SW 1271 (cell line): Measurements from ENCODE around the gene OR12D3.
"Not testable (repeated sequence)": the region's sequence is repeated elsewhere in the genome, so short reads cannot be mapped to it uniquely, and the experiment has no call there.

ENCODE experiments used
- DNase-seq, 2 experiments: peaks; one replicate each; lab custom pipeline; 2025; lab: John Stamatoyannopoulos, UW

Gene OR12D3, protein sequence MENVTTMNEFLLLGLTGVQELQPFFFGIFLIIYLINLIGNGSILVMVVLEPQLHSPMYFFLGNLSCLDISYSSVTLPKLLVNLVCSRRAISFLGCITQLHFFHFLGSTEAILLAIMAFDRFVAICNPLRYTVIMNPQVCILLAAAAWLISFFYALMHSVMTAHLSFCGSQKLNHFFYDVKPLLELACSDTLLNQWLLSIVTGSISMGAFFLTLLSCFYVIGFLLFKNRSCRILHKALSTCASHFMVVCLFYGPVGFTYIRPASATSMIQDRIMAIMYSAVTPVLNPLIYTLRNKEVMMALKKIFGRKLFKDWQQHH

DNA sequence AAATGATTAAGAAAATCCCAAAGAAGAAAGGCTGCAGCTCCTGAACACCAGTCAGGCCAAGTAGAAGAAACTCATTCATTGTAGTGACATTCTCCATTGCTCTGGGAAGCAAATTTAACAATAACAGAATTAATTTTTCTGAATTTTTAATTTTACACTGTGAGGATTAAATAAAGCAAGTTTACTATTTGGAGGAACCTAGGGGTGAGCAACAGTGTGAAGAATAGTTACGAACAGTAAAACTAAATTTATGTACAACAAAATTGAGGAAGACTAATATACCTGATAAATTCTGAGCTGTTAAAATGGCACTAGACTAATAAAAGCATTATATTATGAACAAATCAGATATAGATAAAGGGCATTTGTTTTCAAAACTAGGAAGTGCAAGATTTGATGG is at the start of gene OR12D3:
OR12D3 (minus strand) TSS at position 101 of the 400 bp plus-strand sequence; CDS start at position 97, 4 bp downstream.
- no peak for DNase-seq

DNA sequence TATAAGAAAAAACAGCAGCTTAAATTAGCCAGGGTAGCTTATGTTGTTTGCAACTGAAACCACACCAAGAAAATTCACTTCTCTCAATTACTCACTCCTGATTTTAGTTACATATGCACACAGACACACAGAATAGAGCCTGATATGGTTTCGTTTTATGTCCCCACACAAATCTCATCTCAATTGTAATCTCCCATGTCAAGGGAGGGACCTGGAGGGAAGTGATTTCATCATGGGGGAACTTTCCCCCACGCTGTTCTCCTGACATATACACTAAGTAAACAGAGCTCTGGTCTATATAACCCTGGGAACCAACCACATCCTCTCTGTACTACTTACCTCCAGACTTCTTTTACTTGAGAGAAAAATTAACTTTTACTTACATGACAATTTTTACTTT is 49.5 kb upstream of the OR12D3 start:
- DNase-seq = no peak

GRCh38 chr6:29424168-29424567 is 49.1 kb upstream of the OR12D3 start:
- DNase-seq = no peak

DNA sequence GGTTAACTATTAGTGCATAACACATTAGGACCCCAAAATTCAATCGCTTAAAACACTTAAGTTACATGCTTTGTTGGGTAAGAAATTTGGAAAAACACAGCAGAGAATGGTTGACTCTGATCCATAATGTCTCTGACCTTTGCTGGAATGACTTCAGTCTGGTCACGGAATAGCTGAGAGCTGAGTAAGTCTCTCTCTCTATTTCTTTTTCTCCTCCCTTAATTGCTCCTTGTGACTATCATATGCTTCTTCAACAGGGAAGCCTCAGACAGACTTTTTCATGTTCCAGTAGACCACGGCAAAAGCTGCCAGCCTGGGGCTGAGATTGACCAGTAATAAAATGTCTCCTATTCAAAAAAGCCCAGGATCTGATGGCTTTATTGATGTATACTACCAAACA is 44.4 kb upstream of the OR12D3 start:
- DNase-seq = no peak

DNA sequence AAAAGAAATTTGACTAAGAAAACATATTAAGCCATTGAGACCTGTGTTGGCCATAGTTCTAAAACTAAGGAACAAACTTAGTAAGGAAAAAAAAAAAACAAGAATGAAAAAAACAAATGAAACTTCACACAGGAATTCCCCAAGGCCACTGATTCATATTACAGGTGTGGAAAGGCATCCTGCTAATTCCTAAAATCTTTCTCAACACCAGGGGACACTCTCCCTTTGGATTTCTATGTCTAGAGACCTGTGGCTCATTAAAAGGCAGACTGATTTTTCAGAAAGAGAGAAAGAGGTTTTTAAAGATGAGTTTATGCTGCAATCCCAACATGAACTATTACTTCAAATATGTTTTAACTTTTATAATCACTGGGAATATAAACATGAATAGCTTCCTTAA is 39.5 kb upstream of the OR12D3 start, which contains the start of gene OR12D1:
OR12D1 (plus strand) TSS at position 341 of the 400 bp plus-strand sequence.
- DNase-seq = peak in 1 of 2 experiments; percentile 14

GRCh38 chr6:29403801-29404200 is 28.7 kb upstream of the OR12D3 start:
- DNase-seq = no peak

DNA sequence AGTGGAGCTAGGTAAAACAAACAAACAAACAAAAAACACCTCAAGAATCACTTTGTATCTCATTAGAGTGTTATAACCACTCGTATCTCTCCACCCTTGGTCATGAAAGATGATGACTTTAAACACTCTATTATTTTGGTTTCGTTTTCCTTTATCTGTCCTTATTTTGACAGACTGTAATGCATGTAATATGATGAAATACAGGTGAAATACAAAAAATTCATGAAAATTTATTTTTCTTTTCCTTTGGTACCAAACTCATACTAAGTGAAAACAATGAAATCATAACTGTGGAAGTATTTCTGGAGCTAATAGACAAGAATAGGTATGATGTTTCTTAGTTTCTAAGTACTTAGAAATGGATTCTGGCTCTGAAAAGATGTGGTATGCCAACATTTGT is 24.4 kb upstream of the OR12D3 start:
- no peak for DNase-seq

DNA sequence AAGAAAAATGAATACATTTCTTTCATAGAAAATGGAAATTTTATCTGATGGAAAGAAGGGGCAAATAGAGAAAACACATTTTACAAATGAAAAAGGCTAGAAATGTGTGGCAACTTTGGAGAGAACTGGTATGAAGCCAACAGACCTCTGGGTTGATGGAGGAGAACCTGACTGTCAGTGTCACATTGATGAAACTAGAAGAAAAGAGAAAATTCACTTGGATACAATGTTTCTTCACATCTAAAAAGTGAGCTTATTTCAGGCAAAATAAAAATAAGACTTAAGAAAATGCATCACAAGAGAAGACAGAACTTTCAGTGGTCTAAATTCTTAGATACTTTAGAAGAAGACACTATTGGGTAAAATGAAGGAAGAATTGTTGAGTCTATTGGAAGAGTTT is 20.2 kb upstream of the OR12D3 start, which contains the start of gene OR12D2:
OR12D2 (plus strand) TSS at position 301 of the 400 bp plus-strand sequence. CDS start 1,069 bp downstream, outside the sequence.
- no peak for DNase-seq

DNA sequence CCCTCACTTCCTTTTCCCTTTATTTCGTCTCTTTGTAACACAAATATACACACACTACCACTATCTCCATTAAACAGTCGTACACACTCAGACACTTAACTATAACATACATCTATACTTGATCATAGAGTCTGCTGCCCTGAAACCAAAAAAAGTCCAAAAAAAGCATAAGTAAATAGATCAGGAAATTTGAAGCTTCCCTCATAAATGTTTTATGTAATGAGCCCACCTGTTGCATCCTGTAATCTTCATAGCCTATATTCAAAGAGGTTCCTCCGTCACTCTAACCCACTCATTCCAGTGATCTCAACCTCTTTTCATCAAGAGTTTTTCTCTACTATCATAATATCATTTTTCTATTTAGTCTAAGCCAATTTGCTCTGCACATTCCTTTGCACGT is 13.4 kb upstream of the OR12D3 start:
- no peak for DNase-seq

DNA sequence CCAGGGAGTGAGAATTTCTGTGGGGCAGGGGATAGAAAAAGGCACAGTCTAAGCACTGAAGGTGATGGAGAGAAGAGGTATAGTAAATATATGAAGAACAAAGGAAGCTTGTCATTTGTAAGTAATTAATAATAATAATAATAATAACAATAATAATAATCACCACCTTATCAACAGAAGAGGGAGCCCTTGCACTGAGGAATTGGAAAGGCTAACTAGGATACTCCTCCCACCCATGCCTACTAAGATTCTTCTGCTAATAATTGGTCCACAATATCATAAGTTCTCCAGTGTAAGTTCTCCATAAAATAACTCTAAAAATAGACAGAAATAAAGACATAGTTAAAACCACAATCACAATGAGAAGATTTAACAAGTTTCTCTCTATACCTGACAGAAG is 912 bp upstream of the OR12D3 start:
- DNase-seq = peak in 1 of 2 experiments; percentile 18

DNA sequence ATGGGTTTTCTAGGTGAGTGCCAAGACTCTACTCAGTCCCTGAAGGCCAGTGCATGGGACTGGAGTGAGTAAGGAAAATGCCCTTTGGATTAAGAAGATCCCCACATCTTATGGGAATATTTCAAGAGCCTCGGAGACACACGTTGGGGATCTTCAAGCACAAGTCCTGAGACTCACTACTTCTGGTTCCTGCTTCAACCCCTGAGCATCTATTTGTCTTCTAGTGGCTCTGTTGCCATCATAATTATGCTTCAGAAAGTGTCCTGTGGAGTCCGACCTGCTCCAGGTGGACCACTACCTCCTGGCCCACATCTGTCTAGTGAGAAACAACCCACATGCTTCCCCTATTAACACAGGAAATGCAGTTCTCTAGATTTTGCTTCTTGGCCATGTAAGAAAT is 6.3 kb downstream of the OR12D3 start, which contains the start of gene OR5V1:
OR5V1 (minus strand) TSS at position 101 of the 400 bp plus-strand sequence. CDS start 12,670 bp downstream, outside the sequence.
- DNase-seq = no peak

GRCh38 chr6:29355603-29356002 is 19.5 kb downstream of the OR12D3 start:
- DNase-seq = no peak

DNA sequence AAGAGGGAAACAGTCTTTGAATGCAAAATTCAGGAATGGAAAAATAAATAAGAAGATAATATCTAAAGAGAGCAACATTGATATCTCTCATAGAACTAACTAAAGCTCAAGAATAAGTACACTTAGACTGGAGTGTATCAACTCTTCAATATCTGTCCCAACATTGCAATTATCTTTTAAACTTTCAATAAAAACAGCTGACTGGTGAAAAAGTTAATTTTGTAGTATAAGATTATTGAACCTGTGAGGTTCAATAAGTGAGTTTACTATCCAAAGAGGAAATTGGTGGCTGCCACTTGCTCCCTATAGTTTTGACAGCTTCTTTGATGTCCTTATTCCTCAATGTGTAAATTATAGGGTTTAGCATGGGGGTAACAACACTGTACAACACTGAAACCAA is 20.1 kb downstream of the OR12D3 start:
- DNase-seq = no peak

DNA sequence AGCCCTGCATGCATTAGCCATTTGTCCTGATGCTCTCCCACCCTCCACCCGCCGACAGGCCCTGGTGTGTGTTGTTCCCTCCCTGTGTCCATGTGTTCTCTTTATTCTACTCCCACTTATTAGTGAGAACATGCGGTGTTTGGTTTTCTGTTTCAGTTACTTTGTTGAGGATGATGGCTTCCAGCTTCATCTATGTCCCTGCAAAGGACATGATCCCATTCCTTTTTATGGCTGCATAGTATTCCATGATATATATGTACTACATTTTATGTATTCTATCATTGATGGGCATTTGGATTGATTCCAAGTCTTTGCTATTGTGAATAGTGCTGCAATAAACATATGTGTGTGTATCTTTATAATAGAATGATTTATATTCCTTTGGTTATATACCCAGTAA is 25.7 kb downstream of the OR12D3 start:
- not testable (repeated sequence) for DNase-seq

GRCh38 chr6:29345380-29345779 is 29.7 kb downstream of the OR12D3 start:
- no peak for DNase-seq

DNA sequence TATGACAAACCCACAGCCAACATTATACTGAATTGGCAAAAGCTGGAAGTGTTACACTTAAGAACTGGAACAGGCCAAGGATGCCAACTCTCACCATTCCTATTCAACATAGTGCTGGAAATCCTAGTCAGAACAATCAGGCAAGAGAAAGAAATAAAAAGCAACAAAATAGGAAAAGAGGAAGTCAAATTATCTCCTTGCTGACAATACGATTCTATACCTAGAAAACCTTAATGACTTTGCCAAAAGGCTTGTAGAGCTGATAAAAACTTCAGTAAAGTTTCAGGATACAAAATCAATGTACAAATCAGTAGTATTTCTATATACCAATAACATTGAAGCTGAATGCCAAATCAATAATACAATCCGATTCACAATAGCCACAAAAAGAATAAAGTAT is 38.8 kb downstream of the OR12D3 start:
- no peak for DNase-seq

GRCh38 chr6:29332676-29333075 is 42.4 kb downstream of the OR12D3 start:
- DNase-seq = no peak

DNA sequence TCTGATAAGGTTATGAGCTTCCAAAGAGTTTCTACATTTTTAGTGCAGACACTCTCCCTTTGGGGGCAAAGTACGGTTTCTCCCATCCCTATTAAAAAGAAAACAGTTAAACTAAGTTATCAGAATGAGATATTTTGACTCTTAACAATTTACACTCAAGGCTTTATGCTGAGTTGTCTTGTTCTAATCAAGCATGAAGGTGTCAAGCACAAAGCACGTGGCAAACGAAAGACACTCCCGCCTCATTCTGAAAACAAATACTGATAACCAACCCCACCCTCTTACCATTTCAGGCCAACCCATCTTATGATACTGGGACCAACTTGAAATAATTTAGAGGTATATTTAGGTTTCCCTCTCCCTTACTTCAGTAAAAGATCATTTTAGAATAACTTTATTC is 49.3 kb downstream of the OR12D3 start:
- DNase-seq = no peak
